ENCODE results near the gene EXD3.
"Not testable (repeated sequence)": the region's sequence is repeated elsewhere in the genome, so short reads cannot be mapped to it uniquely, and the experiment has no call there.

The EXD3 gene

DNA sequence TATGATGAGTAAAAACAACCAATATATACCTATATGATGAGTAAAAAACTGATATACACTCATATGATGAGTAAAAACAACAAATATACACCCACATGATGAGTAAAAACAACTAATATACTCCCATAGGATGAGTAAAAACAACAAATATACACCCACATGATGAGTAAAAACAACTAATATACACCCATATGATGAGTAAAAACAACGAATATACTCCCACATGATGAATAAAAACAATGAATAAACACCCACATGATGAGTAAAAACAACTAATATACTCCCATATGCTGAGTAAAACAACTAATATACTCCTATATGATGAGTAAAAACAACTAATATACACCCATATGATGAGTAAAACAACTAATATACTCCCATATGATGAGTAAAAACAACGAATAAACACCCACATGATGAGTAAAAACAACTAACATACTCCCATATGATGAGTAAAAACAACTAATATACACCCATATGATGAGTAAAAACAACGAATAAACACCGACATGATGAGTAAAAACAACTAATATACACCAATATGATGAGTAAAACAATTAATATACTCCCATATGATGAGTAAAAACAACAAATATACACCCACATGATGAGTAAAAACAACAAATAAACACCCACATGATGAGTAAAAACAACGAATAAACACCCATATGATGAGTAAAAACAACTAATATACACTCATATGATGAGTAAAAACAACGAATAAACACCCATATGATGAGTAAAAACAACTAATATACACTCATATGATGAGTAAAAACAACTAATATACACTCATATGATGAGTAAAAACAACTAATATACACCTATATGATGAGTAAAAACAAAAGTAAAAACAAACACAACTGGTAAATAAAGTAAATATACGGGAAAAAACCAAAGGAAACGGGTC, 95.1 kb downstream of the EXD3 start:
- DNase-seq, result not testable (repeated sequence)

GRCh38 chr9:137326445-137327065, 96.4 kb downstream of the EXD3 start:
- DNase-seq, result no peak

DNA sequence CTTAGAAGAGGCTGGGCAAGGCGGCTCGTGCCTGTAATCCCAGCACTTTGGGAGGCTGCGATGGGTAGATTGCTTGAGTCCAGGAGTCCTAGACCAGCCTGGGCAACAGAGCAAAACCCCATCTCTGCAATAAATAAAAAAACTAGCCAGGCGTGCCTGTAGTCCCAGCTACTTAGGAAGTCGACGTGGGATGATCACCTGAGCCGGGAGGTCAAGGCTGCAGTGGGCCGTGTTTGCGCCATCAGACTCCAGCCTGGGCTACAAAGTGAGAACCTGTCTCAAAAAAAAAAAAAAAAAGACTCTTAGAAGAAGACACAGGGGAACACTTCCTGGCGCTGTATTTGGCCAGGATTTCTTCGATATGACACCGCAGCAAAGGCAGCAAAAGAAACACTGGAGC, 97.2 kb downstream of the EXD3 start:
- DNase-seq, result no peak

DNA sequence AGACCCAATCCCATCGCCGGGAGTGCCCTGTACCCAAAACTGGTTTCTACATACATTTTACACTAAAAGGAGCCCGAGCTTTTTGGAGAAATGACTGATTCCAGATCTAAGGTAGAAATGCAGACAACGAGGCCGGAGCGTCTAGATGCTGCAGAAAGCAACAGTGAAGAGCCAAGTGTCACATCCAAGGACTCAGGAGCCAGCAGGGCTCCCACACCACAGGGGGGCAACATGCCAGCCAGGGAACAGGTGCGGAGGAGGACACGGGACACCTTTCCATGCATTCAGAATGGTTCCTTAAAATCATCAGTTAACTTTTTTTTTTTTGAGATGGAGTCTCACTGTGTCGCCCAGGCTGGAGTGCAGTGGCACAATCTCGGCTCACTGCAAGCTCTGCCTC, 97.8 kb downstream of the EXD3 start:
- DNase-seq, result no peak

DNA sequence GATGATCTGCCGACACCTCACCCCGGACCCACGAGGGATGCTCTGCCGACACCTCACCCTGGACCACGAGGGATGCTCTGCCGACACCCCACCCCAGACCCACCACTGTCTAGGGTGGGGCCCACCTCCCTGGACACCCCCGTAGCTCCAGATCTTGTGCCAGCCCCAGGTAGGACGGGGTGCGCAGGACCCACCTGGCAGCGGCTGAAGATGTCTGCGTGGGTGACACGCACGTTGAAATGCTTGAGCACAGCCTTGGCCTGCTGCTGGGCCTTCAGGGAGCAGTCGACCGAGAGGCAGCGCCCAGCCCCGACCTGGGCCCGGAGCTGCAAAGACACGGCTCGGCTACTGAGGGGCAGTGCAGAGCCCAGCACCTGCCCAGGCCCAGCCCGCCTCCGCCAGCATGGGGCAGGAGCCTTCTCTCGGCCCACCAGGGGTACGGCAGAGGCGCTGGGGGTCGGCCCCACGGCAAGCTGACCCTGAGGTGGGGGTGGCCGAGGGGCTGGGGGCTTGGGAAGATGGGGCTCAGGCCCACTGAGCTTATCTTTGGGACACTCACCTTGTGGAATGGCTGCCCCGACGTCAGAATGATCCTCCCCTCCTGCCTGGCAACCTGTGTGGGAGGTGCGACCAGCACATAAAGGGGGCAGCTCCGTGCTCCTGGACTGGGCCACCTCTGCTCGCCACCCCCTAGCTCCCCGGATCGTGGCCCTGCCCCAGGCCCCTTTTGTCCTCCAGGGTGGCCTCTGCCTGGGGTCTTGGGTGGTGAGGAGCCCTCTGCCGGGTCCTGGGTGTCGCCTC, 99.2 kb downstream of the EXD3 start:
- no peak for DNase-seq

DNA sequence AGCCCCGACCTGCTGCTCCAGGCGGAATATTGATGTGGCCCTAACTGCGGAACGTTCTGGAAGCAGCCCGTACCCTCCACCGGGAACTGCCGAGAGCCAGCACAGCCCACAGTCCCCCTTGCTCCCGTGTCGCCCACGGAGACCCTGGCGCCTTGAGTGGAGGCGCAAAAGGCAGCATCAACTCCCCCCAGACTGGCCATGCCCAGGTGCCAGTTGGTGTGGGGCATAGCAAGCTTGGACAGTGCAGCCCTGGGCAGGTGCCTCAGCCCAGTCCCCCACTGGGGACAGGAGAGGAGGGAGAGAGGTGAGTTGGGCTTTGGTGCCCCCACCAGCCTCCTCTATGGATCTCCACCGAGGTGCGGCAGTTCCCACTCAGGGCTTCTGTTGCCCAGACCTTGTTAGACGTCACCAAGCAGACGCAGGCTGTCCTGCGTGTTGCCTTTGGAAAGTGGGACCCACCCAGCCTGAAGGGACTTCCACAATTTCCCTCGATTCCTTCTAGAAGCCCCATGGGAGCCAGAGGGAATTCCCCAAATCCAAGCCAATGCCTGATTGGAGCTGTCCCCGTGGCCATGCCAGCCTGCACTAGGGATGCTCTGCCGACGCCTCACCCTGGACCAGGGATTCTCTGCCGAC, 101.1 kb downstream of the EXD3 start:
- DNase-seq, result no peak

DNA sequence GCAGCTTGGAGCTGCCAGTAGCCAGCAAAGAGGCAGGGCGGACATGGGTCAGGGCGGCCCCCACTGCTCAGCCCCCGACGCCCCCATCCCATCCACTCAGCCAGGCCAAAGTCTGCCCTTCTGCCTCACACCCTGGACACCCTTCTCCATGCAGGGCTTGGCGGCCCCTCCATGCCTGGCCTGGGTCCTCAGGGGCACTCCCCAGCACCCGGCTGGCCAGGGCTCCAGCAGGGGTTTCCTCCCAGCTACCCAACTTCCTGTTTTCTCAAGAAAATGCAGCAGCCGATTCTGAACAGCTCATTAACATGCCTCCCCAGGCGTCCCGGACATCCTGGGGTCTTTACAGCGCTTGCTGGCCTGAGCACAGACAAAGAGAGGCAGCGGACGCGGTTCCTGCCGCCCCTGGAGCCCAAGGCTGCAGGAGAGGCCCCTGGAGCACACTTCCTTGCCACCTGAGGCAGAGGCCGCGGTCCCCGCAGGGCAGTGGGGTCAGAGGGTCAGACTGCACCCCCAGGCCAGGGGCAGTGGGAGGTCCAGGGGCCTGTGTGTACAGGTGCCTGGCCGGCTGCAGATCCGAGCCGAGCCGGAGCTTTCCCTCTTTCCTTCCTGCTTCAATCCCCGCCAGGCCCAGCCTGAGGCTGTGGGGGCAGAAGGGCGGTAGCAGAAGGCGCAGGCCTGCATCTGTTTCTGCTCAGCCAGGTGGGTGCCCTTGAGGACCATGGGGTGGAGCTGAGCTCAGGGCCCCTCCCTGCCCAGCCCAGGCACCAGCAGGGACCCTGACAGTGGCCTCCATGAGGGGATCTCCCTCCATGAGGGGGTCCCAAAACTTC, 102.2 kb downstream of the EXD3 start:
- DNase-seq, result no peak

- no peak for DNase-seq
These were observed 103.0 kb downstream of the EXD3 start for GRCh38 chr9:137319739-137320551.

DNA sequence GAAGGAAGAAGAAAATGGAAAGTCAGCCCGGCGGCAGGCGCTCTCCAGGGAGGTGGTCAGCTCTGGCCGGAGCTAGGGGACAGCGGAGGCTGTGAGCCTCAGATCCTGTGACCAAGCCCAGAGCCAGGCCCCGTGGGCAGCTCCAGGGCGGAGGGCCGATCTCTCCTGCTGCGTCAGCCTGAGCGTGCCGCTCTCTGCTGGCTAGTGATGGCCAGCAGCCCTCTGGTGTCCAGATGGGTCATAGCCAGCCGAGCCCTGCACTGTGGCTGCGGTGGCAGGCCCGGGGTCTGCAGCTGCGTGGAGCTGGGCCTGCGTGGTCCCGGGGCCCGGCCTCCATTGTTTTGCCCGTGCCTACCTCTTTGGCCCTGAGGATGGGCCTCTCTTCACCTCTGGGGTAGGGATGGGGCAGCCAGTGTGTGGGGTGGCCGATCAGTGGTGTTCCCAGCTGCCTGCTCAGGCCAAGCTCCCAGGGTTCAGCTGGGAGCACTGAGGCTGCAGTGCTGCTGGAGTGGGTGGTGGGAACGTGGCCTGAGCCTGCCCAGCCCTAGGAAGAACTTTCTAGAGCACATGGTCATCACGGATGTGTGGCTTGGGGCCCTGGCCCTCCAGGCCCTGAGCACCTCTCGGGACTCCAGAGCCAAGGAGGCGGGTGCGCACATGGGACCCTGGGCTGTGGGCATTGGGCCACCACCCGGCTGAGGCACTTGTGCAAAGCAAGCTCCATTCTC, 103.8 kb downstream of the EXD3 start:
- no peak for DNase-seq

DNA sequence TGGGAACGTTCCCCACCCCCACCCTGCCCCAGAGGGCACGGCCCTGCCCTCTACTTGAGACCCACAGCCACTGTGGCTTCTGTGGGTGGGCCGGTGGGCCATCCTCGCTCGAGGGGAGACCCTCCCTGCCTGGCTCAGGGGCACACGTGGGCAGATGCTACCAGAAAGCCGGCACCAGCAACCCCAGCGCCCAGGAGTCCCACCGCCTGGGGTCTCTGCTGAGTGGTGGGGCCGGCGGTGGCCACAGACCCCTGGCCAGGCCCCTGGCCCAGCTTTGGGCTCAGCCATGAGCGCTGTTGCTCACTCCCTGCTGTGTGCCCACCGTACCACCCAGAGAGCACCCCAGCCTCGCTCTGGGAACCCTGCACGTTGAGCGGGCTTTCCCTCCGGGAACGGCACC, 104.4 kb downstream of the EXD3 start:
- no peak for DNase-seq

DNA sequence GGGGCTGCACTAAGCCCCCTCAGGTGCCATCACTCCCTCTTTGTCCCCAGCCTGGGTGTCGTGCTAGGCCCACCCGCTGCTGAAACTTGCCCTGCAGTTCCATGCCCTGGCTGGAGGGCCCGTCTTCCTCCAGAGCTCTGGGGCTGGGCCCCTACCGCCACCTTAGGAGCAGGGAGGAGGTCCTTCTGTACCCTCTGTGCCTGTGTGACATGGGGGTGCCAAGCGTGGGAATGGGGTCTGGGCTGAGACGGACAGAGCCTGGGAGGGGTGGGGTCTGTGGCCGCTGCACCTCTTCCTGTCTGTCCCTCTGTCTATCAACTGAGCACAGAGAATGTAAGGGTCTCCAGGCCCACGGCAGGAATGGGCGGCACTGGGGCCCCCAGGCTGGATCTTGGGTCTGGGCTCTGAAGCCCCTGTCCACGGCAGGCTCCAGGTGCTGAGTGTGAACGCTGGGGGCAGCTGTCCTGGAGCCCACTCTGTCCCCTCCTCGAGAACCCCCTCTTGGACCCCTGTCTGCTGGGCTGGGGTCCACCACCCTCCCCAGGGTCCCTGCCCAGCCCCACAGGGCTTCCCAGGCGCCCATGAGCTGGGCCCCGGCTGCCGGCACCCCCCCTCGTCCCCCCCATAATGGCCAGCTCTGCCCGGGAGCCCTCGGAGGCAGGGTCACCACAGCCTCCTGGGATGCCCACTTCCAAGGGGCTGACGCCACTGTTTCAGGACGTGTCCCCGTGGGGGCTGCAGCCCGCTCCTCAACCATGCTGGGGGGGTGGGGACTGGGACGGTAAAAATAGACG, 105.0 kb downstream of the EXD3 start:
- no peak for DNase-seq

DNA sequence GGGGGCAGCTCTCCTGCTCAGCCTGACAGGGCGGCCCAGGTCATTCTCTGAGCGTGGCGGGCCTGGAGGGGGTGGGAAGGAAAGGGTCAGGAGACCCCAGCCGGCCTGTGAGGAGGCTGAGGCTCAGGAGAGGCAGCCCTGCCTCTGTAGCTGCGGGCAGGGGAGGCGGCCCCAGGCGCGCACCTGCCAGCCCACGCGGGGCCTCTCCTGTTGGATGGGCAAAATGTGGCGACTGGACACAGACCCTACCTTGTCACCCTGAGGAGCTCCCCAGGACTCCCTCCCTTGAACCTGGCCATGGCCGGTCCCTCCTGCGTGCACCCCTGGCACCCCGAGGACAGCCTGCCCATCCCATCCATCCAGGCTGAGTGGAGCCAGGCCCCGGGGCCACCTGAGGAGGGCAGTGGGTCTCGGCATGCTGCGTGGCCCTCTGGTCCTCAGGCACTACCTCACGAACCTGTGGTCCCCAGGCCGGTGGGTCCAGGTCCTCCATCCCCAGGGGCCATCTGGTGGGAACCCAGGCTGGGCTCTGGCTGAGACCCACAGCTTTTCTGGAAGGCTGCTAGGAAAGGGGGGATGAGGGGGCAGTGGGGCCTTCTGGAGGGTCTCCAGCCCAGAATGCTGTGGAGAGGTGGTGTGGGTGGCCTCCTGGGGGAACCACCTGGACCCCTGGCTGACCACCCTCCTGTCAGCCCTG, 105.8 kb downstream of the EXD3 start:
- DNase-seq, result no peak

- DNase-seq, result no peak
These were observed 106.7 kb downstream of the EXD3 start for GRCh38 chr9:137316012-137316981.

DNA sequence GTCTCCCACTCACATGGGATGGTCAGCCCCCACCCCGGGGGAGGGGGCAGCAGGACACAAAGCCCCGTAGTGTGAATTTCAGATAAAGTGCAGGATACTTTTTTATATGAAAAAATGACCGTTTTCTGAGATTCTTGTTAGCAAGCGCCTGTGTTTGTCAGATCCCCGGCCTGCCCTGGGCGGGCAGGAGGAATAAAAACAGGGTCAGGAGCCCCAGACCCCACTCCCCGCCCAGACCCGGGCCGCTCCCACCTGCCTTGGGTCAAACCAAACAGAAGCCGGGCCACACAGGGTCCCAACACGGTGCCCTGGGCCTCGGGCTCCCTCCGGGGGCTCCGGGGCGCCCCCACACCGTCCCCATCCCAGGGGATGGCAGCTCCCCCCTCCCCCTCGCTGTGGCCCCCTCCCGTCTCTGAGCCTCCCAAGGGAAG, 107.4 kb downstream of the EXD3 start:
- DNase-seq, result no peak

- no peak for DNase-seq
These were observed 108.1 kb downstream of the EXD3 start for GRCh38 chr9:137314561-137315560.

GRCh38 chr9:137313956-137314560, 108.9 kb downstream of the EXD3 start:
- DNase-seq, result no peak

Data from stimulated activated naive CD4-positive, alpha-beta T cell treated with Interleukin-2 at 50 U/mL for 16 hours (primary cell).